Posterior vena cava (tissue), 2 donors: ENCODE measurements around the gene MTX1. TPM values are rescaled to one million over a fixed set of nuclear protein-coding genes. Genes with fewer than 3 reads are reported as not detected.
"Not testable (repeated sequence)": the region's sequence is repeated elsewhere in the genome, so short reads cannot be mapped to it uniquely, and the experiment has no call there.

ENCODE experiments used
- DNase-seq: peaks from one replicate; pipeline ENCODE4 v3.0.0-alpha.2; 2020; ENCODE audit warnings: low spot score
- intact Hi-C, 2 donors: fragments of 100-400 bp; cut with DNase I; formaldehyde crosslinking; loops; one replicate each; pipeline versions ENCODE4 v1.14.1 to v1.14.2; 2022 to 2023
- total RNA-seq, 2 donors: library from RNA; stranded (reverse); fragmentation: NEBNext Ultra II Directional; extraction: Animal tissue kit (Norgen Biotek cat#: 25700); gene quantifications; one replicate each; pipeline ENCODE4 v1.2.1, GENCODE V29; 2021
- donor health status: DM: yes; HTN: yes; CAD: no.
- donor health status: DM: yes; HTN: yes; CAD: no.

The MTX1 gene
- total RNA-seq, 2 donors from 2014 or later, result 20.9 to 26.8 TPM

- DNase-seq, result peak; percentile 83
- intact Hi-C loops, result no loop called here
Observed at GRCh38 chr1:155184835-155185782, 23.4 kb upstream of the MTX1 start.

- DNase-seq, result no peak
- intact Hi-C loops, result no loop called here
Observed at GRCh38 chr1:155185783-155186066, 22.8 kb upstream of the MTX1 start.

GRCh38 chr1:155186067-155186793, 22.3 kb upstream of the MTX1 start:
- DNase-seq, result peak; percentile 65
- intact Hi-C loops, result no loop called here

GRCh38 chr1:155186794-155187455, 21.6 kb upstream of the MTX1 start:
- intact Hi-C loops, result no loop called here
- DNase-seq, result no peak

GRCh38 chr1:155187456-155187891, 21.0 kb upstream of the MTX1 start:
- DNase-seq, result no peak
- intact Hi-C loops, result no loop called here

- DNase-seq, result peak; percentile 48
- intact Hi-C loops, result no loop called here
Observed at GRCh38 chr1:155188268-155188667, 20.2 kb upstream of the MTX1 start.

- intact Hi-C loops, DNase-seq: not testable (repeated sequence)
Observed at GRCh38 chr1:155189926-155190325, 18.6 kb upstream of the MTX1 start.

GRCh38 chr1:155191904-155192303, 16.6 kb upstream of the MTX1 start:
- DNase-seq, result no peak
- intact Hi-C loops, result no loop called here

- intact Hi-C loops, result no loop called here
- DNase-seq, result no peak
Observed at GRCh38 chr1:155192346-155193274, 15.9 kb upstream of the MTX1 start.

- intact Hi-C loops, result no loop called here
- DNase-seq, result peak; percentile 98
Observed at GRCh38 chr1:155193275-155193990, 15.1 kb upstream of the MTX1 start.

- intact Hi-C loops, DNase-seq: not testable (repeated sequence)
Observed at GRCh38 chr1:155193991-155194240, 14.6 kb upstream of the MTX1 start.

GRCh38 chr1:155195201-155196102, 13.0 kb upstream of the MTX1 start:
- no peak for DNase-seq
- intact Hi-C loops, result no loop called here

GRCh38 chr1:155196103-155196892, 12.2 kb upstream of the MTX1 start:
- intact Hi-C loops, result no loop called here
- no peak for DNase-seq

GRCh38 chr1:155196893-155197638, 11.4 kb upstream of the MTX1 start:
- intact Hi-C loops, result no loop called here
- no peak for DNase-seq

- intact Hi-C loops, result no loop called here
- DNase-seq, result no peak
Observed at GRCh38 chr1:155197901-155198546, 10.5 kb upstream of the MTX1 start.

- DNase-seq, result no peak
- intact Hi-C loops, result no loop called here
Observed at GRCh38 chr1:155198547-155198906, 10.0 kb upstream of the MTX1 start.
